Psoas muscle (tissue), 8 donors: Measurements from ENCODE around the gene PHF11. TPM values are rescaled to one million over a fixed set of nuclear protein-coding genes. Genes with fewer than 3 reads are reported as not detected.

Experiments used
- ATAC-seq, 4 donors: fragments of 200-7000 bp; cut with Tn5 transposase; one replicate each; pipeline ENCODE4 v1.9.1; 2020; ENCODE audit warnings: moderate library complexity in 3 of 4, mild to moderate bottlenecking in 2 of 4
- DNase-seq, 2 donors: peaks; one replicate each; pipeline ENCODE4 v3.0.0-alpha.2; 2020
- H3K27ac ChIP-seq: fragments of 200-600 bp; one replicate; pipeline ENCODE4 v1.8.0; 2022
- H3K27me3 ChIP-seq, 3 donors: fragments of 200-600 bp in 1 of 3; one replicate each; pipeline versions ENCODE4 v1.6.1 to v1.8.0; 2013 to 2022; ENCODE audit warnings: low read length in 2 of 3, mild to moderate bottlenecking in 2 of 3, moderate library complexity in 1 of 3; ENCODE audit not compliant: insufficient read depth in 3 of 3
- H3K36me3 ChIP-seq, 2 donors: fragments of 200-600 bp in 1 of 2; one replicate each; pipeline versions ENCODE4 v1.6.1 to v1.8.0; 2013 to 2022; ENCODE audit warnings: low read depth in 1 of 2, mild to moderate bottlenecking in 1 of 2, moderate library complexity in 1 of 2; ENCODE audit not compliant: insufficient read depth in 1 of 2
- H3K4me1 ChIP-seq: fragments of 200-600 bp; one replicate; pipeline ENCODE4 v1.8.0; 2022
- H3K4me3 ChIP-seq: fragments of 200-600 bp; one replicate; pipeline ENCODE4 v1.8.0; 2022; ENCODE audit warnings: mild to moderate bottlenecking
- H3K9me3 ChIP-seq: fragments of 200-600 bp; one replicate; pipeline ENCODE4 v1.8.0; 2022
- CTCF ChIP-seq: fragments of 200-600 bp; IDR thresholded peaks from one replicate; pipeline ENCODE4 v1.8.0; 2022; ENCODE audit warnings: antibody characterized with exemption
- WGBS, 3 donors: extraction: QIAGEN DNeasy Blood & Tissue Kit; methylation state at CpG; one replicate each; pipeline versions ENCODE4 v1.1.6 to v1.1.7; 2013; 5-methylcytosine and 5-hydroxymethylcytosine counted together
- intact Hi-C, 2 donors: fragments of 100-400 bp; cut with DNase I; formaldehyde crosslinking; loops; one replicate each; pipeline versions ENCODE4 v1.11.0 to v1.14.2; 2022
- polyA plus RNA-seq, 3 donors: library from polyadenylated mRNA; stranded (reverse); fragments of 200-250 nt; gene quantifications; one replicate each; pipeline ENCODE4 v1.2.3, GENCODE V29; 2013
- total RNA-seq, 4 donors: library from RNA; stranded (reverse); fragmentation: NEBNext Ultra II Directional in 2 of 4; extraction: Animal tissue kit (Norgen Biotek cat#: 25700) in 2 of 4; gene quantifications; one replicate each; pipeline versions ENCODE4 v1.2.1 to v1.2.4, GENCODE V29; 2021 to 2023
- donor health status: healthy with polysubstance abuse.
- donor health status: DM: no; HTN: no; CAD: no; lungs with moderate emphysema.
- donor health status: Bipolar disorder and iron deficiency.
- donor health status: healthy.
- donor health status: DM: yes; HTN: yes; CAD: no.
- donor health status: DM: no; HTN: no; CAD: no.
- donor health status: DM: no; HTN: no; CAD: no.
- donor health status: DM: yes; HTN: yes; CAD: no.

PHF11 gene
- total and polyA plus RNA-seq, 7 donors: 8.2 to 17.8 (median 10.7) TPM

- peak in 1 of 4 donors; percentile 24 for ATAC-seq
- H3K27me3 ChIP-seq: no peaks in the 10 kb centered on the region
- DNase-seq: peak in 1 of 2 donors; percentile 18
- peaks cover 0 to 3% of the 10 kb centered on the region in 2 donors for H3K36me3 ChIP-seq
- WGBS, 3 donors: 66 to 68% (median 67%) methylated on average over 9 of the region's 9 CpGs
- no peak overlapping the region for H3K4me3 ChIP-seq
- H3K4me1 ChIP-seq: no peaks in the 10 kb centered on the region
- no peak overlapping the region for H3K27ac ChIP-seq
- TF ChIP-seq CTCF: no peak
- intact Hi-C loops: no loop called here
- no peaks in the 10 kb centered on the region for H3K9me3 ChIP-seq
Observed at GRCh38 chr13:49502954-49503353, 7.2 kb downstream of the PHF11 start.

GRCh38 chr13:49503951-49504350, 8.2 kb downstream of the PHF11 start:
- no peak for ATAC-seq
- WGBS, 3 donors: 93 to 95% (median 95%) methylated on average over 3 of the region's 3 CpGs
- H3K27me3 ChIP-seq: no peaks in the 10 kb centered on the region
- TF ChIP-seq CTCF: no peak
- no peak for DNase-seq
- H3K36me3 ChIP-seq: peaks cover 0 to 3% of the 10 kb centered on the region in 2 donors
- no peak overlapping the region for H3K4me3 ChIP-seq
- H3K4me1 ChIP-seq: no peaks in the 10 kb centered on the region
- H3K9me3 ChIP-seq: no peaks in the 10 kb centered on the region
- intact Hi-C loops: no loop called here
- no peak overlapping the region for H3K27ac ChIP-seq

GRCh38 chr13:49512578-49512977, 16.8 kb downstream of the PHF11 start:
- no peak for TF ChIP-seq CTCF
- Histone ChIP-seq H3K9me3 (no peaks in the 10 kb centered on the region), H3K4me1 (no peaks in the 10 kb centered on the region), H3K4me3 (no peak overlapping the region), H3K36me3 (peaks cover 2 to 59% of the 10 kb centered on the region in 2 donors), H3K27me3 (no peaks in the 10 kb centered on the region), H3K27ac (no peak overlapping the region)
- intact Hi-C loops: no loop called here
- no peak for DNase-seq
- WGBS, 3 donors: 80 to 91% (median 88%) methylated on average over 2 of the region's 2 CpGs
- ATAC-seq: no peak

- no peak for ATAC-seq
- intact Hi-C loops: no loop called here
- no peak for DNase-seq
Observed at GRCh38 chr13:49516467-49516866, 20.7 kb downstream of the PHF11 start.

More at GRCh38 chr13:49516467-49516866, 20.7 kb downstream of the PHF11 start:
- TF ChIP-seq CTCF: no peak
- Histone ChIP-seq H3K4me3 (no peak overlapping the region), H3K36me3 (peaks cover 2 to 67% of the 10 kb centered on the region in 2 donors), H3K9me3 (no peaks in the 10 kb centered on the region), H3K4me1 (no peaks in the 10 kb centered on the region), H3K27me3 (no peaks in the 10 kb centered on the region), H3K27ac (no peak overlapping the region)
- WGBS, 3 donors: 75 to 93% (median 79%) methylated on average over 5 of the region's 5 CpGs
